ENCODE data around the gene SFXN2.
"Not testable (repeated sequence)": the region's sequence is repeated elsewhere in the genome, so short reads cannot be mapped to it uniquely, and the experiment has no call there.

The SFXN2 gene, protein sequence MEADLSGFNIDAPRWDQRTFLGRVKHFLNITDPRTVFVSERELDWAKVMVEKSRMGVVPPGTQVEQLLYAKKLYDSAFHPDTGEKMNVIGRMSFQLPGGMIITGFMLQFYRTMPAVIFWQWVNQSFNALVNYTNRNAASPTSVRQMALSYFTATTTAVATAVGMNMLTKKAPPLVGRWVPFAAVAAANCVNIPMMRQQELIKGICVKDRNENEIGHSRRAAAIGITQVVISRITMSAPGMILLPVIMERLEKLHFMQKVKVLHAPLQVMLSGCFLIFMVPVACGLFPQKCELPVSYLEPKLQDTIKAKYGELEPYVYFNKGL

DNA sequence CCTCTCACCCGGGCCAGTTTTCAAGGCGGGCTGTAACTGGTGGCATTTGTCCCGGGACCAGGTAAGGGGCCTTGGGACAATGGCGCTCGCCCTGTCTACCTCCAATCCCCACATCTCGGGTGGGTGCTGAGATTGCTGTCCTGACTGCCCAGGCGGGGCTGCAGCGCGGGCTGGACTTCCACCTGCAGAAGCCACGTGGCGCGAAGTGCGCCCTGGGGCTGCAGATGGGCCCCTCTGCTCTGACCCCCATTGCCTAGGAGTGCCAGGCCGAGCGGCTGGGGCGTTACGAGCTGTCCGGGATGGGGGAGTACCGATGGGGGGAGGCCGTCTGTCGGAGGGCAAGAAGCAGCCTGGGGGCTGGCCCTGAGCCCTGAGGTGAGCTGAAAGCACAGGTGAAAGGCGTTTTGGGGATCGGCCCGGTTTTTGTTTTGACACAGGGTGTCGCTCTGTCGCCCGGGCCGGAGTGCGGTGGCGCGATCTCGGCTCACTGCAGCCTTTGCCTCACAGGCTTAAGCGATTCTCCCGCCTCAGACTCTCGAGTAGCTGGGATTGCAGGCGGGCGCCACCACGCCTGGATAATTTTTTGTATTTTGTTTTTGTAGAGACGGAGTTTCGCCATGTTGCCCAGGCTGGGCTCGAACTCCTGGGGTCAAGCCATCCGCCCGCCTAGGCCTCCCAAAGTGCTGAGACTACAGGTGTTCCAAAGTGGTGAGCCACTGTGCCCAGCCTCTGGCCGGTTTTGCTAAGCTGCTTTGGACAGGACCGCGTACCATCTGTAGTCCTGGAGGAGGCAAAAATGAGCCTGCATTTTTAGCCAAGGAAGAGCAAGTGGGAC lies at the start of gene SFXN2:
Gene SFXN2, plus strand, starts transcription at position 16 of the 835 bp plus-strand sequence. CDS start 12,001 bp downstream, outside the sequence.
- no peak for DNase-seq

- no peak for DNase-seq
Measured at GRCh38 chr10:102665904-102666509, 48.4 kb upstream of the SFXN2 start.

GRCh38 chr10:102667411-102667810 lies 47.0 kb upstream of the SFXN2 start:
- DNase-seq = not testable (repeated sequence)

GRCh38 chr10:102668326-102669107 lies 45.9 kb upstream of the SFXN2 start:
- no peak for DNase-seq

- DNase-seq = peak; percentile 29
Measured at GRCh38 chr10:102669206-102670064, 45.0 kb upstream of the SFXN2 start.

DNA sequence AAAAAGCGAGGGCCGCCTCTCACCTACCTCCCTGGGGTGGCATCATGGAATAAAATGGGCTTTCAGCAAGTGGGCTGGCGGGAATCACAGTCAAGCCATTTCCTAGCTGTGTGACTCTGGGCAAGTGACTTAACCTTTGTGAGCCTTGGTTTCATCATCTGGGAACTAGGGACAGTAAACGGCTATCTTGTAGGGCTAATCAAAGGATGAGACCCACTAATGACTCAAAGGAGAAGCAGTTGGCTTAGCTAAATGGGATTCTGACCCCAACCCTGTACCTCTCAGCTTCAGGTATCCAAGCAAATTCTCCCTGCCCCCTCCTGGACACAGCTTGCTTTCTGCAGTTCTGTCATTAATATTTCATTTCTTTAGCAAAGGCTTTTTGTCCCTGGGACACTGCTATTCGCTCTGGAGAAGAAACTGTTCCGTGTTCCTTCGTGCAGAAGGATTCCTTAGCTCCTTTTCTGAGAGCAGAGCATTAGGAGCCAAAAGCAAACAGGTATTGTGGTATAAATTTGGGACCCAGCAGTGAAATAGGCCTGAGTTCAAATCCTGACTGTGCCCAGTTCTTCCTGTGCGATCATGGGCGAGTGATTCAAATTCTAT lies 44.3 kb upstream of the SFXN2 start:
- DNase-seq = no peak

GRCh38 chr10:102670871-102671434 lies 43.5 kb upstream of the SFXN2 start:
- DNase-seq = no peak

- DNase-seq = no peak
Measured at GRCh38 chr10:102673236-102673818, 41.1 kb upstream of the SFXN2 start.

- peak; percentile 76 for DNase-seq
Measured at GRCh38 chr10:102673819-102674511, 40.5 kb upstream of the SFXN2 start.

GRCh38 chr10:102674566-102674965 lies 39.9 kb upstream of the SFXN2 start:
- DNase-seq = no peak

DNA sequence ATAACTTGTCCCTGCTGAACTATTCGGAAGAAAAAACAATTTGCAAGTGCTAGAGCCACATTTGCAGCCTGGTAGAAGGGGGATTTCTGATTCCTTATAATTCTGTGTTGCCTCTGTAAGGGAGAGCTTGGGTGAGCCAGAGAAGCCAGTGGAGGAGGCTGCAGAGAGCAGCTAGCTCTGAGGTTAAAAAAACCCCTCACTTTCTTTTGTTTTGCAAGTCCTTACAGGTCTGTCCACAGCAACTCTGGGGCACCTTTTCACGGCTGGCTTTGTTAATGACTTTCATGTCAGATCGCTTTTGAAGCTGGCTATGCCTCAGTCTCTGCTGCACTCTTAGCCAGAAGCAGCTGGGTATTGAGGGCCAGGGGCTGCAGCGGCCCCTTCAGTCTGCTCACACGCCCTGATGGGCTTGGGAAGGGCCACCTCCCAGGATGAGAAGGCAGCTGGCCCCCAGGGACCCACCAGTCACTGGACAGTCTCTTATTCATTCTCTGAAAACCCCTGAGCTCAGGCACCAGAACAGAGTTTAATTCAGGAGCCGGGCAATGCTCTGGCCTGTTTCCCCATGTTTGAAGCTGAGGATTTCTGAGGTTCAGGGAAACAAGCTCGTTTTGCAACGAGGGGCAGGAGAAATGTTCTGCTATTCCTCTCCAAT lies 39.3 kb upstream of the SFXN2 start:
- no peak for DNase-seq

- DNase-seq = peak; percentile 96
Measured at GRCh38 chr10:102675666-102676533, 38.5 kb upstream of the SFXN2 start.

DNA sequence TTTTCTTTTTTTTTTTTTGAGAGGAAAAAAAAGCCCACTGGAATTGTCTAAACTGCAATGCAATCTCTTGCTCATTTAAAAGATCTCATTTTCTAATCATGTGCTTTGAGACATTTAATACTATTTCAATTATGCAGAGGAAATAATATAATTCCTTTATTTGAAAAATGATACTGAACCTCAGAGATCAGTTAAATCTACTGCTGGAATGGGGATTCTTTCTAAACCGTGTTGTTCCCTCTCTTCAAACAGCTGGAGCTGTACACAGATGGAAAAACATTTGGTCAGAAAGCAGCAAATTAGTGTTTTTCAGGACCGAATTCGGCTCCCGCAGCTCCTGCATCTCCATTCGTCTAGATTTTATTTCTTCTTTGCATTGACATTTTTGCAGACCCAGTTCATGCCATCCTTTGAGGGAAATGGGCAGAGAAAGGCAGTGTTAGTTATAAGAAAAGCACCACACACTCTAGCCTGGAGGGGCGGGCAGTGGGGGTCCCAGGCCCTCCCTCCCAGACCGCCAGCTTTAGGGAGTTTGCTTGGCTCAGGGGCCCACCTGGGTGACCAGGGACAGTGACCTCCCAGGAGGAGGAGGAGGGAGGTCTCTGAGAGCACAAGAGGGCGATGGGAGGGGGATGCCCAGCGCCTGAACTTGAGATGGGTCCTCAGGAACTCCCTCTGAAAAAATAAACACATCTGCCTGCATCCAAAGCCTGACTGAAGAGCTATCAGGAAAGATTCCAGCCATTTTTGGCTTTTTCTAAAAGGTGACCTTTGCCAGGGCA lies 37.7 kb upstream of the SFXN2 start:
- DNase-seq = no peak

DNA sequence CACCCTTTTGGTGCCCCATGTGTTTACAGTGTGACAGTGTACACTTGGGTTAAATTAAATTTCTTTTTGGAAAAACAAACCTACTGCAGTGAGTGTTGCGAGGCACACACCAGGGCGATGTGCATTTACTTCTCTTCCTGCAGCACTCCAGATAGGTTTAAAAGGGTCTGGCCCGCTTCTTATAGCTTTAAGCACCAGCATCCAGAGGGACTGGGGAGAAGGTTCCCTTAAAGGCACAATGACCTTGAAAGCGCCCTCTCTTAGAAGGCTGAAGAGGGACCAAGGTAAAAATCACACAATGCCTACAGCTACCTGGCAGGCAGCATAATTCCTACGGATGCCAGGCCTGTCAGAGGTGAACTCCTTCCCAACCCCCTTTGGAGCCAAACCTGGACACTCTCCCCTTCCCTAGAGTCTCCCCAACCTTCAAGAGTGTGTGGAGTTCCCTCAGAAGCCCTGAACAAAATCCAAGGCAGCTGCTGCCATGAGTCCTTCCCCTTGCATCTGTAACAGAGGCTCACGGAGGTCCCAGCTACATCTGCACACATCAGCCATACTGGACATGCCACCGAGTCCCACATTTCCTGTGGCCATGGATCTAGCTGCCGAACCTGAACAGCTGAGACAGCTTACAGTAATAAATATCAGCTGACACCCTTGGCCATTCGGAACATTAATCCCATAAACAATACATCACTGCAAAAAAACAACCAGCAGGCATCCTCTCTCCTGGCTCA lies 36.9 kb upstream of the SFXN2 start:
- no peak for DNase-seq

DNA sequence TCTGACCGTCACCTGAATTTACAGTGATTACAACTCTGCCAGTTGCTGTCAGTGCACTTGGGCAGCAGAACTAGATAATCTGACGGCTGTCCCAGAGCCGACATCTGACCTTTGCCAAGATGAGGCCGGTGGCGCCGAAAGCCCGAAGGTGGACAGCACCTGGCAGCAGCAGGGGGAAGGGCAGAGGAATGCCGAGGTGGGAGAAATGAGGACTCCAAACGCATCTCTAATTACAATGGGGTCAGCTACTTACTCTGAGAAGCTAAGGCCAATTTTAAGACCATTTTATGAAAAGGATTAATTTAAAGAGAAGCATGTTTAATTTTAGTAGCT lies 36.4 kb upstream of the SFXN2 start:
- no peak for DNase-seq

DNA sequence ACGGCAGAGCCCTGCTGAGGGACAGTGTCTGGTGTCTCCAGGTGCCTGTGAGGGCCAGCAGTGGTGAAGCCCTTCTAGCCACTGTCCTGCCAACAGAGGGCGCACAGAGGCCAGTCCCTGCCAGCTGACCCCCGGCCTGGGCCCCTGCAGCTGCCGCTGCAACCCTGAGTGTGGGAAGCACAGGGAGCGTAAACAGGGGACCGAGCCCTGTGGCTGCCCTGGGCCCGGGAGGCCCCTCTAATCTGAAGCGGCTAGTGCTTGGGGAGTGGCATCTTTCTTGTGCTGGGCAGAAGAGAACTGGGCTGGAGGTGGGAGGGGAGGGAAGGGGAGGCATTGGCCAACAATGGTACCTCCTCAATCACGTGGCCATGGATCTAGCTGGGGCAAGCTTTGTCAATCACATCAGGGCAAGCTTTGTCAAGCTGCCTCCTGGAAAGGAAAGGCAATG lies 35.6 kb upstream of the SFXN2 start:
- DNase-seq = peak; percentile 43

- DNase-seq = no peak
Measured at GRCh38 chr10:102679596-102679995, 34.8 kb upstream of the SFXN2 start.
